AG04450 (cell line): Measurements from ENCODE around the gene TRIM29. TPM values are rescaled to one million over a fixed set of nuclear protein-coding genes. Genes with fewer than 3 reads are reported as not detected.

ENCODE experiments used
- CTCF ChIA-PET: fragments of 300-600, 350-600 bp; formaldehyde crosslinking; extraction: SDS; loops from one replicate; lab custom pipeline; 2022; ENCODE audit warnings: antibody characterized with exemption, inconsistent platforms; lab: Charles Lee
- POLR2A ChIA-PET: fragments of 350-600 bp; formaldehyde crosslinking; extraction: SDS; loops from one replicate; lab custom pipeline; 2021; ENCODE audit warnings: antibody characterized with exemption, inconsistent platforms; lab: Yijun Ruan, JAX
- DNase-seq: peaks from one replicate; pipeline ENCODE4 v3.0.0-alpha.2; 2011; ENCODE audit warnings: low read depth, low spot score
- H3K27ac ChIP-seq: one replicate; pipeline ENCODE4 v1.5.1; 2012; ENCODE audit warnings: low read depth, low read length, control low read depth
- H3K27me3 ChIP-seq: one replicate; pipeline ENCODE4 v1.6.0; 2012; ENCODE audit warnings: low read length; ENCODE audit not compliant: control insufficient read depth, insufficient read depth
- H3K4me3 ChIP-seq: 2 replicates; pipeline ENCODE4 v1.5.1; 2011; ENCODE audit warnings: mild to moderate bottlenecking, low read depth, low read length, control low read depth
- H3K9me3 ChIP-seq: 2 replicates; pipeline ENCODE4 v1.5.1; 2012; ENCODE audit warnings: low read length; ENCODE audit not compliant: control insufficient read depth, insufficient read depth
- polyA plus RNA-seq: library from polyadenylated mRNA; depleted of rRNA; stranded (reverse); fragments of >200 nt; gene quantifications from 2 replicates; pipeline ENCODE4 v1.2.3, GENCODE V29; 2011
- TF ChIP-seq, protein P1 (sequence below): IDR thresholded peaks from 2 replicates; pipeline ENCODE4 v1.5.1; 2011; ENCODE audit warnings: low read depth, low read length, control low read depth, inconsistent platforms

TRIM29 gene
- polyA plus RNA-seq, 1 experiment, result 0.07 TPM

DNA sequence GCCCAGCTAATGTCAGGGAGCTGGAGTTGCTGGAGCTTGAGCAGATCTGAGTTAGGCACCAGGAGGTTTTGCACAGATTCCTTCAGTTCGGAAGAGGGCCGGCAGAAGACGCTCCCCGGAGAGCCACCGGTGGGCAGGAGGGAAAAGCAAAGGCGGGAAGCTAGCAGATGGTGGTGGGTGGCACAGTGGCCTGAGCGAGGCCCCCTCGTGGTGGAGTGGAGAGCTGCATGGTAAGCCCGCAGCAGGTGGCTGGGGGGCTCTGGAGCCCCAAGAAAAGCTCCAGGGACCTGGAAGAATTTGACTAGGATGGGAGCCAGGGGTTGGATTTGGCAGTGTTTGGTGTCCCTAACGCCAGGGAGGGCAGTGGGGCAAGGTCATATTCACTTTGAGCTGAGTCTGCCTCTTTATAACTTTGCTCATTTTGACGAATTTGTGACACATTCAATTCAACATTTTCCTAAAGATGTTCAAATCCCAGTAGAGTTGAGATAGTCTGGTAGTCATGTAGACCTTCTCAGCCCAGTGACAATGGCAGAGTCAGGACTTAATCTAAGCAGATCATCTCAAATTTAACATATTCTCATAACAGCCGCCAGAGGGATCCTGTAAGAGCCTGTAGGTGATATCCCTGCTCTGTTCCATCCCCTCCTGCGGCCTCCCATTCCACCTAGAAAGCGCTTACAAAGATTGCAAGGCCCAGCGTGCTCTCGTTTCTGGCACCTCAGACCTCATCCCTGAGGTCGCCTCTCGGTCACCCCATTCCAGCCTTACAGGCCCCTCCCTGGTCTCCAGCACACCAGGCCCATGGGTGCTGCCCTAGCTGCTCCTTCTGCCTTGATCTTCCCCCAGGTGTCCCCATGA is 57.9 kb downstream of the TRIM29 start:
- Histone ChIP-seq H3K27ac (no peak overlapping the region), H3K9me3 (peaks cover 24% of the 10 kb centered on the region), H3K27me3 (peaks cover 4% of the 10 kb centered on the region), H3K4me3 (no peak overlapping the region)
- TF ChIP-seq, protein P1, sequence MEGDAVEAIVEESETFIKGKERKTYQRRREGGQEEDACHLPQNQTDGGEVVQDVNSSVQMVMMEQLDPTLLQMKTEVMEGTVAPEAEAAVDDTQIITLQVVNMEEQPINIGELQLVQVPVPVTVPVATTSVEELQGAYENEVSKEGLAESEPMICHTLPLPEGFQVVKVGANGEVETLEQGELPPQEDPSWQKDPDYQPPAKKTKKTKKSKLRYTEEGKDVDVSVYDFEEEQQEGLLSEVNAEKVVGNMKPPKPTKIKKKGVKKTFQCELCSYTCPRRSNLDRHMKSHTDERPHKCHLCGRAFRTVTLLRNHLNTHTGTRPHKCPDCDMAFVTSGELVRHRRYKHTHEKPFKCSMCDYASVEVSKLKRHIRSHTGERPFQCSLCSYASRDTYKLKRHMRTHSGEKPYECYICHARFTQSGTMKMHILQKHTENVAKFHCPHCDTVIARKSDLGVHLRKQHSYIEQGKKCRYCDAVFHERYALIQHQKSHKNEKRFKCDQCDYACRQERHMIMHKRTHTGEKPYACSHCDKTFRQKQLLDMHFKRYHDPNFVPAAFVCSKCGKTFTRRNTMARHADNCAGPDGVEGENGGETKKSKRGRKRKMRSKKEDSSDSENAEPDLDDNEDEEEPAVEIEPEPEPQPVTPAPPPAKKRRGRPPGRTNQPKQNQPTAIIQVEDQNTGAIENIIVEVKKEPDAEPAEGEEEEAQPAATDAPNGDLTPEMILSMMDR, result peak; percentile 43; the same call in 1 of the 2 replicates
- no peak for DNase-seq
- POLR2A ChIA-PET, result no interaction called here
- CTCF ChIA-PET, result interaction anchor here (0.6 to 1.4 kb wide), 5 partner anchors 8 to 1031 kb away, joined by 3 to 6 read pairs (median 3); no protein-coding TSS in a partner anchor

GRCh38 chr11:120078397-120078796 is 59.5 kb downstream of the TRIM29 start:
- H3K27me3 ChIP-seq, result peaks cover 4% of the 10 kb centered on the region
- DNase-seq, result no peak
- H3K27ac ChIP-seq, result no peak overlapping the region
- no peak overlapping the region for H3K4me3 ChIP-seq
- ChIA-PET CTCF (interaction anchor here (1.1 kb wide), 1 partner anchor 14 kb away, joined by 3 read pairs; no protein-coding TSS in a partner anchor), POLR2A (no interaction called here)
- H3K9me3 ChIP-seq, result peaks cover 17% of the 10 kb centered on the region
- TF ChIP-seq, protein P1, result no peak

GRCh38 chr11:120074076-120074475 is 63.8 kb downstream of the TRIM29 start:
- POLR2A ChIA-PET, result no interaction called here

GRCh38 chr11:120073196-120073595 is 64.7 kb downstream of the TRIM29 start:
- Histone ChIP-seq H3K27ac (no peak overlapping the region), H3K27me3 (no peaks in the 10 kb centered on the region), H3K4me3 (no peak overlapping the region), H3K9me3 (no peaks in the 10 kb centered on the region)
- TF ChIP-seq, protein P1, result no peak
- ChIA-PET CTCF (no interaction called here), POLR2A (no interaction called here)
- no peak for DNase-seq

More at GRCh38 chr11:120074076-120074475, 63.8 kb downstream of the TRIM29 start:
- Histone ChIP-seq H3K27me3 (peaks cover 3% of the 10 kb centered on the region), H3K4me3 (no peak overlapping the region), H3K27ac (no peak overlapping the region), H3K9me3 (no peaks in the 10 kb centered on the region)
- CTCF ChIA-PET, result no interaction called here
- TF ChIP-seq, protein P1, result no peak
- no peak for DNase-seq

- ChIA-PET POLR2A (no interaction called here), CTCF (no interaction called here)
- Histone ChIP-seq H3K27ac (no peak overlapping the region), H3K9me3 (no peaks in the 10 kb centered on the region), H3K27me3 (peaks cover 8% of the 10 kb centered on the region), H3K4me3 (0 out of 2 replicates have a peak overlapping the region, but pooled peaks have one; percentile 4)
- peak; percentile 0 for DNase-seq
- TF ChIP-seq, protein P1, result no peak
Observed at GRCh38 chr11:120068114-120068573, 69.8 kb downstream of the TRIM29 start.
